Mucosa of descending colon (tissue), 3 donors: ENCODE measurements around the gene MTA1. TPM values are rescaled to one million over a fixed set of nuclear protein-coding genes. Genes with fewer than 3 reads are reported as not detected.
A peak's percentile ranks its signal among the peaks of the same experiment; 100 is the strongest.

Experiments
- ATAC-seq: fragments of 200-7000 bp; cut with Tn5 transposase; one replicate; pipeline ENCODE4 v1.9.1; 2020; ENCODE audit warnings: mild to moderate bottlenecking, moderate library complexity
- DNase-seq, 3 donors: peaks; one replicate each; pipeline ENCODE4 v3.0.0-alpha.2; 2020
- H3K36me3 ChIP-seq: fragments of 200-600 bp; one replicate; pipeline ENCODE4 v1.8.0; 2021; ENCODE audit warnings: low read depth, mild to moderate bottlenecking
- H3K4me1 ChIP-seq: fragments of 200-600 bp; one replicate; pipeline ENCODE4 v1.8.0; 2021; ENCODE audit warnings: low read depth, mild to moderate bottlenecking
- H3K4me3 ChIP-seq: fragments of 200-600 bp; one replicate; pipeline ENCODE4 v1.8.0; 2021; ENCODE audit warnings: mild to moderate bottlenecking
- H3K9me3 ChIP-seq: fragments of 200-600 bp; one replicate; pipeline ENCODE4 v1.8.0; 2021; ENCODE audit warnings: mild to moderate bottlenecking
- intact Hi-C, 2 donors: fragments of 100-400 bp; cut with DNase I in 1 of 2; cut with micrococcal nuclease in 1 of 2; formaldehyde crosslinking; loops; one replicate each; pipeline versions ENCODE4 v1.11.0 to v1.11.1; 2022; cut with DNase I, micrococcal nuclease
- total RNA-seq, 3 donors: library from RNA; stranded (reverse); fragmentation: NEBNext Ultra II Directional in 2 of 3; extraction: Animal tissue kit (Norgen Biotek cat#: 25700) in 2 of 3; gene quantifications; one replicate each; pipeline versions ENCODE4 v1.2.1 to v1.2.4, GENCODE V29; 2021 to 2023
- TF ChIP-seq, protein P1 (sequence below): fragments of 200-600 bp; IDR thresholded peaks from one replicate; pipeline ENCODE4 v1.8.0; 2022; ENCODE audit warnings: antibody characterized with exemption, mild to moderate bottlenecking
- donor health status: DM: no; HTN: no; CAD: no; lungs with moderate emphysema.
- donor health status: DM: no; HTN: no; CAD: no.
- donor health status: DM: no; HTN: yes; CAD: no.

Gene MTA1
- total RNA-seq, 3 donors from 2014 or later, result 76.4 to 105 (median 79.7) TPM

- ATAC-seq, result no peak
- intact Hi-C loops, result no loop called here
These were observed 83.6 kb downstream of the MTA1 start for GRCh38 chr14:105503296-105503640.

DNA sequence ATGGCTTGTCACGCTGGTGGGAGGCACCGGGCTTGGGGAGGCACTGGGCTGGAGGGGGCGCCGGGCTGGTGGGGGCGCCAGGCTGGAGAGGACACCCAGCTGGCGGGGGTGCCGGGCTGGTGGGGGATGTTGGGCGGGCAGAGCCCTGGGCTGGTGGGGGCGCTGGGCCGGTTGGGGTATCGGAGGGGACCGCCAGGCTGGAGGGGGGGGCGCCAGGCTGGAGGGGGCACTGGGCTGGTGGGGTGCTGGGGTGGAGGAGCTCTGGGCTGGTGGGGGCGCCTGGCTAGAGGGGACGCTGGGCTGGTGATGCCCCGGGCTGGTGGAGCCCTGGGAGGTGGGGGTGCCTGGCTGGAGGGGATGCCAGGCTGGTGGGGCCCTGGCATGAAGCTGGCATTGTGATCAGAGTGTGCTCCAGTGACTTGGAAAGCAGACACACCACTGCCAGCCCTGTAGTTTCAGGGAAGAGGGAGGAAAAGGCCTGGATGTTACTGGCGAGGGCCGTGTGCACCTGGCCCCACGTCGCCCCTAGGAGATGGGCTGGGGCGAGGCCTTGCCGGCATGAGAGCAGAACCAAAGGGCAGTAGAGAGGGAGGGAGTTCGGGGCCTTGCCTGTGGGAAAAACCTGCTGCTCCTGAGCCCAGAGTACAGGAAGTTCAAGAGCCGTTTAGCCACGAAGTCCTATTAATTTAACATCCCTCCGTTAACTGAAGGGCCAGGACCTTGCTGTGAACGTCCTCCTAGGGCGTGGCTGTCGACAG lies 84.5 kb downstream of the MTA1 start:
- ATAC-seq (no peak), DNase-seq (peak in 2 of 3 donors; percentile 9 to 50)
- H3K4me1 ChIP-seq, result no peaks in the 10 kb centered on the region
- intact Hi-C loops, result no loop called here
- H3K9me3 ChIP-seq, result no peaks in the 10 kb centered on the region
- TF ChIP-seq, protein P1, sequence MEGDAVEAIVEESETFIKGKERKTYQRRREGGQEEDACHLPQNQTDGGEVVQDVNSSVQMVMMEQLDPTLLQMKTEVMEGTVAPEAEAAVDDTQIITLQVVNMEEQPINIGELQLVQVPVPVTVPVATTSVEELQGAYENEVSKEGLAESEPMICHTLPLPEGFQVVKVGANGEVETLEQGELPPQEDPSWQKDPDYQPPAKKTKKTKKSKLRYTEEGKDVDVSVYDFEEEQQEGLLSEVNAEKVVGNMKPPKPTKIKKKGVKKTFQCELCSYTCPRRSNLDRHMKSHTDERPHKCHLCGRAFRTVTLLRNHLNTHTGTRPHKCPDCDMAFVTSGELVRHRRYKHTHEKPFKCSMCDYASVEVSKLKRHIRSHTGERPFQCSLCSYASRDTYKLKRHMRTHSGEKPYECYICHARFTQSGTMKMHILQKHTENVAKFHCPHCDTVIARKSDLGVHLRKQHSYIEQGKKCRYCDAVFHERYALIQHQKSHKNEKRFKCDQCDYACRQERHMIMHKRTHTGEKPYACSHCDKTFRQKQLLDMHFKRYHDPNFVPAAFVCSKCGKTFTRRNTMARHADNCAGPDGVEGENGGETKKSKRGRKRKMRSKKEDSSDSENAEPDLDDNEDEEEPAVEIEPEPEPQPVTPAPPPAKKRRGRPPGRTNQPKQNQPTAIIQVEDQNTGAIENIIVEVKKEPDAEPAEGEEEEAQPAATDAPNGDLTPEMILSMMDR, result no peak
- no peak overlapping the region for H3K4me3 ChIP-seq
- H3K36me3 ChIP-seq, result no peaks in the 10 kb centered on the region

More at GRCh38 chr14:105503296-105503640, 83.6 kb downstream of the MTA1 start:
- peak in 1 of 3 donors; percentile 47 for DNase-seq
- Histone ChIP-seq H3K36me3 (no peaks in the 10 kb centered on the region), H3K9me3 (no peaks in the 10 kb centered on the region), H3K4me3 (no peak overlapping the region), H3K4me1 (no peaks in the 10 kb centered on the region)
- TF ChIP-seq, protein P1, result no peak

GRCh38 chr14:105505101-105505500 lies 85.5 kb downstream of the MTA1 start:
- TF ChIP-seq, protein P1, result no peak
- Histone ChIP-seq H3K4me1 (no peaks in the 10 kb centered on the region), H3K36me3 (no peaks in the 10 kb centered on the region), H3K9me3 (no peaks in the 10 kb centered on the region), H3K4me3 (no peak overlapping the region)
- intact Hi-C loops, result no loop called here
- no peak for ATAC-seq
- DNase-seq, result peak in 2 of 3 donors; percentile 7 to 43

DNA sequence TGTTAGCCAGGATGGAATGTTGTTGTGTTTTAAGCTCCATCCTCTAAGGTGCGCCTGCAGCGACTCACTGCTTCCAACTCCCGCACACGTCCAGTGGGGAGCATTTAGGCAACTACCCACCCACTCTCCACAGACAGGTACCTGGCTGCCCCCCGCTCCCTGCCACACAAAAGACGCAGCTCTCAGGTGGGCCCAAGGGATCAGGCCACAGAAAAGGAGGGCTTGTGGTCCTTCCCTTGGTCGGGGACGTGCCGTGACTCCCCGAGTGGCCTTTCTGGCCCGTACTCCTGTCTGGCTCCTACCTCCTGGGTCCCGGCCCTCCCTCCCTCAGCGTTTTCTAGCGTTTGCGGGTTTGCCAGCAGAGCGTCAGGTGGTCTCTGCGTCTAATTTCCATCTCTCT lies 87.6 kb downstream of the MTA1 start:
- Histone ChIP-seq H3K4me1 (no peaks in the 10 kb centered on the region), H3K9me3 (no peaks in the 10 kb centered on the region), H3K4me3 (no peak overlapping the region), H3K36me3 (no peaks in the 10 kb centered on the region)
- TF ChIP-seq, protein P1, result no peak
- DNase-seq, result peak in 2 of 3 donors; percentile 11 to 19
- ATAC-seq, result no peak
- intact Hi-C loops, result no loop called here

- no peaks in the 10 kb centered on the region for H3K4me1 ChIP-seq
- ATAC-seq (no peak), DNase-seq (peak in 2 of 3 donors; percentile 2 to 38)
- no peak overlapping the region for H3K4me3 ChIP-seq
- intact Hi-C loops, result no loop called here
- no peaks in the 10 kb centered on the region for H3K9me3 ChIP-seq
- TF ChIP-seq, protein P1, result no peak
- no peaks in the 10 kb centered on the region for H3K36me3 ChIP-seq
These were observed 88.4 kb downstream of the MTA1 start for GRCh38 chr14:105508069-105508468.
